MCF 10A (cell line): Measurements from ENCODE around the gene PDE3A. TPM values are rescaled to one million over a fixed set of nuclear protein-coding genes. Genes with fewer than 3 reads are reported as not detected.

Experiments
- BruUV-seq: library from RNA; stranded (reverse); fragments of 400-500 nt; replicated peaks from 2 replicates; lab custom pipeline; 2021; lab: Mats Ljungman, UMichigan
- CTCF ChIA-PET: fragments of 300-600 bp; sonication (Branson Sonifier 250); formaldehyde crosslinking; extraction: SDS; loops from one replicate; lab custom pipeline; 2021; ENCODE audit warnings: antibody characterized with exemption, inconsistent platforms; lab: Yijun Ruan, JAX
- POLR2A ChIA-PET: fragments of 300-600, 350-650 bp; sonication (Branson Sonifier 250); formaldehyde crosslinking; extraction: SDS; loops from one replicate; lab custom pipeline; 2020; ENCODE audit warnings: antibody characterized with exemption, inconsistent platforms; lab: Yijun Ruan, JAX
- DNase-seq: peaks from one replicate; pipeline ENCODE4 v3.0.0-alpha.2; 2018; ENCODE audit not compliant: unreplicated experiment
- H3K27ac Mint-ChIP-seq: one replicate; pipeline ENCODE4 v1.8.0; 2022; ENCODE audit warnings: mild to moderate bottlenecking, low read depth, mixed read lengths; ENCODE audit not compliant: unreplicated experiment
- H3K27me3 Mint-ChIP-seq: one replicate; pipeline ENCODE4 v1.8.0; 2022; ENCODE audit warnings: mixed read lengths; ENCODE audit not compliant: insufficient read depth, unreplicated experiment
- H3K36me3 Mint-ChIP-seq: one replicate; pipeline ENCODE4 v1.8.0; 2022; ENCODE audit warnings: mild to moderate bottlenecking, moderate library complexity, mixed read lengths; ENCODE audit not compliant: insufficient read depth, unreplicated experiment
- H3K4me1 Mint-ChIP-seq: one replicate; pipeline ENCODE4 v1.8.0; 2022; ENCODE audit warnings: mixed read lengths; ENCODE audit not compliant: insufficient read depth, unreplicated experiment
- H3K4me3 Mint-ChIP-seq: one replicate; pipeline ENCODE4 v1.8.0; 2022; ENCODE audit warnings: mild to moderate bottlenecking, moderate library complexity, mixed read lengths; ENCODE audit not compliant: unreplicated experiment
- H3K9me3 Mint-ChIP-seq: one replicate; pipeline ENCODE4 v1.8.0; 2022; ENCODE audit warnings: mixed read lengths; ENCODE audit not compliant: unreplicated experiment
- CTCF ChIP-seq: fragments of 200-600 bp; IDR thresholded peaks from one replicate; pipeline ENCODE4 v1.8.0; 2022; ENCODE audit warnings: antibody characterized with exemption, mild to moderate bottlenecking; ENCODE audit not compliant: unreplicated experiment
- intact Hi-C: fragments of 100-400 bp; cut with micrococcal nuclease; formaldehyde crosslinking; loops from 2 replicates; pipeline ENCODE4 v1.14.1; 2022
- total RNA-seq: library from RNA; stranded (reverse); gene quantifications from 2 replicates; pipeline ENCODE4 v1.2.3, GENCODE V29; 2022

PDE3A gene
- total RNA-seq, 1 experiment from 2014 or later: not detected

- no peak for DNase-seq
- ChIA-PET CTCF (interaction anchor here (1.1 to 1.6 kb wide), 3 partner anchors 13 to 363 kb away, joined by 3 to 7 read pairs (median 4); no protein-coding TSS in a partner anchor), POLR2A (interaction anchor here (0.7 kb wide), 2 partner anchors 164 to 197 kb away, joined by 3 read pairs; no protein-coding TSS in a partner anchor)
- TF ChIP-seq CTCF: no peak
- no TSS peak for BruUV-seq
- H3K27ac Mint-ChIP-seq: no peak overlapping the region
- H3K27me3 Mint-ChIP-seq: peaks cover 76% of the 10 kb centered on the region
- no peak overlapping the region for H3K4me3 Mint-ChIP-seq
- intact Hi-C loops: no loop called here
- no peaks in the 10 kb centered on the region for H3K4me1 Mint-ChIP-seq
- H3K9me3 Mint-ChIP-seq: no peaks in the 10 kb centered on the region
- H3K36me3 Mint-ChIP-seq: no peaks in the 10 kb centered on the region
Measured at GRCh38 chr12:20588042-20588441, 219.7 kb downstream of the PDE3A start.

GRCh38 chr12:20590570-20590969 is 222.2 kb downstream of the PDE3A start:
- H3K36me3 Mint-ChIP-seq: no peaks in the 10 kb centered on the region
- H3K27me3 Mint-ChIP-seq: peaks cover 75% of the 10 kb centered on the region
- no peaks in the 10 kb centered on the region for H3K4me1 Mint-ChIP-seq
- intact Hi-C loops: no loop called here
- ChIA-PET POLR2A (interaction anchor here (0.6 kb wide), 1 partner anchor 603 kb away, joined by 3 read pairs; no protein-coding TSS in a partner anchor), CTCF (no interaction called here)
- TF ChIP-seq CTCF: no peak
- BruUV-seq: no TSS peak
- H3K27ac Mint-ChIP-seq: no peak overlapping the region
- no peak for DNase-seq
- H3K9me3 Mint-ChIP-seq: no peaks in the 10 kb centered on the region
- H3K4me3 Mint-ChIP-seq: no peak overlapping the region

- intact Hi-C loops: no loop called here
- no peak for DNase-seq
- Mint-ChIP-seq H3K4me3 (no peak overlapping the region), H3K27ac (no peak overlapping the region), H3K27me3 (peaks cover 60% of the 10 kb centered on the region), H3K4me1 (no peaks in the 10 kb centered on the region), H3K9me3 (no peaks in the 10 kb centered on the region), H3K36me3 (no peaks in the 10 kb centered on the region)
- ChIA-PET POLR2A (interaction anchor here (0.5 kb wide), 1 partner anchor 489 kb away, joined by 3 read pairs; no protein-coding TSS in a partner anchor), CTCF (no interaction called here)
- BruUV-seq: no TSS peak
- no peak for TF ChIP-seq CTCF
Measured at GRCh38 chr12:20592556-20592955, 224.2 kb downstream of the PDE3A start.

- no peak for DNase-seq
- no peak for TF ChIP-seq CTCF
- Mint-ChIP-seq H3K27me3 (peaks cover 52% of the 10 kb centered on the region), H3K4me1 (no peaks in the 10 kb centered on the region), H3K27ac (no peak overlapping the region), H3K36me3 (no peaks in the 10 kb centered on the region), H3K4me3 (no peak overlapping the region), H3K9me3 (no peaks in the 10 kb centered on the region)
- POLR2A ChIA-PET: interaction anchor here (0.7 kb wide), 1 partner anchor 317 kb away, joined by 4 read pairs; no protein-coding TSS in a partner anchor
- CTCF ChIA-PET: interaction anchor here (0.6 to 0.7 kb wide), 2 partner anchors 75 to 700 kb away, joined by 3 to 4 read pairs; no protein-coding TSS in a partner anchor
- intact Hi-C loops: no loop called here
- BruUV-seq: no TSS peak
Measured at GRCh38 chr12:20593611-20594010, 225.3 kb downstream of the PDE3A start.
